Stimulated activated CD4-positive, alpha-beta T cell treated with anti-CD3 and anti-CD28 coated beads, Interleukin-1b, Interleukin-23, amount 100 ng/mL, for 1 hour (primary cell): ENCODE data around the gene NMRAL1.

Experiments used
- DNase-seq, 2 donors: peaks; one replicate each; pipeline ENCODE4 v3.0.0-alpha.2; 2020; ENCODE audit warnings: low read depth in 2 of 2

NMRAL1 gene

DNA sequence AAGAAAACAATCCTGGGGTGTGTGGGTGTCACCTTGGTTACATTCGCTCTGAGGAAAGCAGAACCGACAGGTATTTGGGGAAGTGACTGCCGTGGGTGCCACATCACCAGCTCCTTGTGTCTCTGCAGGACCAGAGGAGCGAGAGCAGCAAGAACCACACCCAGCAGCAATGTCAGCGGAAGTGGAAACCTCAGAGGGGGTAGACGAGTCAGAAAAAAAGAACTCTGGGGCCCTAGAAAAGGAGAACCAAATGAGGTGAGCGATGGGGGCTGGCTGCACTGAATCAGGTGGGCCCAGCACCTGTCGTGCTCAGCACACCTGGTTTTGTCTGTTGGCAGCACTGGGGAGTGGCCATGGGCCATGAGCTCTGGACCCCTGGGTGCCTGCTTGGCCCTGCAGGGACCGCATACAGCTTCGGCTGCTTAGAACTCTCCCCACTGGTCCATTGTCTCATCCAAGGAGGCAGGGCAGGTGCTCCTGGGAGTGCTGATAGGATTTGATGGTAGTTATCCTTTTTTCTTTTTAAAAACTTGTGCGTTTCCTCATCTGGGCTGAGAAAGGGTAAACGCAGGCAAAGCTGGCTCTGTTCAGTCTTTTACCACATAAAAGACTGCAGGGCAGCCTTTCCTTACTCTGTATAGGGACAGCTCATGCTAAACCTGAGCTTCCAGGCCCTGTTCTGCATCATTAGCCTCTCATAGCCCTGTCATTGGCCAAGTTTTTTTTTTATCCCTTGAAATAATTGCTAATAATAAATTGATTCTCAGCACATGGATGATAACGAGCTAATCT lies 31.1 kb upstream of the NMRAL1 start:
- DNase-seq = peak; percentile 24 to 61

DNA sequence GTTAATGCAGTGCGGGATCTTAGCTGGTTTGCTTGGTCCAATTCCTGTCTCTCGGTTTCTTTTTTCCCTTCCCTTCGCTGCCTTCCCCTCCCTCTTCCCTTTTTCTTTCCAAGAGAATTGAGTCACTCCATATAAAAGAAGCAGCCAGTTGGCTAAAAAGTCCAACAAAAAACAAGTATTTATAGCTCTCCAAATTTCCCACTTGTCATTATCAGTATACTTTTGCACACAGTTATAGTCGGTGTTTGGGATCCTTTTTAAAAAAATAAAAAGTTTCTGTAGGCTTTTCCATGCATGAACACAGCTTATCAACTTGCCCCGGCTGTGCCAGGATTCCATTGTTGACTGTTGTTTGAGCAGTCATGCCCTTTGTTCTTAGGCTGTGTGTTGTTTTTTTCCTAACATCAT lies 26.6 kb upstream of the NMRAL1 start:
- no peak for DNase-seq

DNA sequence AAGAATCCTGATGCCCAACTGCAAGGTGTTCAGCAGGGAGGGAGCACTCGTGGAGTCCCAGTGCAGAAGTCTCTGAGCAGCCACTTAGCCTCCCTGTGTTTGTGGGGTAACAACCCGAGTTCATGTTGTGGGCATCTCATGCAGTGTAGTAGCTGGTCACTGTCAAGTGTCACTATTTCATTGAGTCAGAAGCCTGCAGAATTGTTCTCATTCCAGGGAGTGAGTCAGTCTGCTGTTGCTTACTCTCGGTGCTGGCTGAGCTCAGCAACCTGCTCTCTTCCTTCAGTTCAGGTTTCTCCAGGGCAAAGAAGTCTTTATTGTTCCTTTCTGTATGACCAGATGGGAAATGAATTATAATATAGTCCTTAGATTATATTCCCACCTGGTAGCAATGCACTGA lies 25.8 kb upstream of the NMRAL1 start:
- DNase-seq = no peak

DNA sequence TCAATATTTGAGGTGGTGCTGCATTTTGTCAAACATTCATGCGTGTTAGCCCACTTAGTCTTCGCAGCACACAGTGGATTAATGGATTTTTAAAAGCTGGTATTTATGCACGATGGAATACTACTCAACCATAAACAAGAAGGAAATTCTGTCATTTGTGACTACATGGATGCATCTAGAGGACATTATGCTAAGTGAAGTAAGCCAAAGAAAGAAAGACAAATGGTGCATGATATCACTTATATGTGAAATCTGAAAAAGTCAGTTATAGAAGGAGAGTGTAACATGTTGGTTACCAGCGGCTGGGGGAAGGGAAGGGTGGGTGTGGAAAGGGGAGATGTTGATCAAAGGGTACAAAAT lies 24.8 kb upstream of the NMRAL1 start:
- no peak for DNase-seq

GRCh38 chr16:4498546-4499195 lies 24.2 kb upstream of the NMRAL1 start:
- DNase-seq = no peak

- DNase-seq = no peak
These were observed 21.9 kb upstream of the NMRAL1 start for GRCh38 chr16:4496305-4496704.

DNA sequence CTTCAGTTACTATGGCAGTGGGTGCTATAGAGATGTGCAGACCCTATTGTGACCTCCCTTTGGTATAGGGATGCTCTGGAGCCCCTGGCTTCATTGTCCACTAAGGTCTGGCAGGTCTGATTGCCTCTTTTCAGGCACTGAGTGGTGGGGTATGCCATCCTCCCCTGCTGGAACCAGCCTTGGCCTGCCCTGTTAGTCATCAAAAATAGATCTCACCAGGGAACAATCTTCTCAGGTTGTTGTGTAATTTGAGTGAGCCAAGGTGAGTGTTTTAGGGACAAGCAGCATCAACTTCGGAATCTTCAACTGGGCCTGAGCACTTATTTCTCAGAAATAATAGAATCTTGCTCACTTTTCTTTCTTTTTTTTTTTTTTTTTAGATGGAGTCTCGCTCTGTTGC lies 21.3 kb upstream of the NMRAL1 start:
- DNase-seq = no peak

- DNase-seq = no peak
These were observed 20.5 kb upstream of the NMRAL1 start for GRCh38 chr16:4494746-4495490.

- no peak for DNase-seq
These were observed 17.5 kb upstream of the NMRAL1 start for GRCh38 chr16:4491898-4492297.

DNA sequence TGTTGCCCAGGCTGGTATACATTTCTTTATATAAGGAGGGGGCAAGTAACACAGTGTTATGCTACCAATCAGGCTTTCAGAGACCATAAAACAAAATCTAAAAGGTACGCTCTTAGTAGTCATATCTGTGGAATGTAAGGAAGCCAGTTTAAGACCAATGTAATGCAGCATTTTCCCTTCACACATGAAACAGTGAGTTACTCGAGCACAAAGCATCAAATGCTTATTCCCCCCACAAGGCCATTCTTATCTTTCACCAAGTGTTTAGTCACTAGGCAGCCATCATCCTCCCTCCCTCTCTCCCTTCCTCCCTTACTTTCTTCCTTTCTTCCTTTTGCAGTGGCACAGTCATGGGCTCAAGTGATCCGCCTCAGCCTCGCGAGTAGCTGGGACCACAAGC lies 14.6 kb upstream of the NMRAL1 start:
- no peak for DNase-seq

DNA sequence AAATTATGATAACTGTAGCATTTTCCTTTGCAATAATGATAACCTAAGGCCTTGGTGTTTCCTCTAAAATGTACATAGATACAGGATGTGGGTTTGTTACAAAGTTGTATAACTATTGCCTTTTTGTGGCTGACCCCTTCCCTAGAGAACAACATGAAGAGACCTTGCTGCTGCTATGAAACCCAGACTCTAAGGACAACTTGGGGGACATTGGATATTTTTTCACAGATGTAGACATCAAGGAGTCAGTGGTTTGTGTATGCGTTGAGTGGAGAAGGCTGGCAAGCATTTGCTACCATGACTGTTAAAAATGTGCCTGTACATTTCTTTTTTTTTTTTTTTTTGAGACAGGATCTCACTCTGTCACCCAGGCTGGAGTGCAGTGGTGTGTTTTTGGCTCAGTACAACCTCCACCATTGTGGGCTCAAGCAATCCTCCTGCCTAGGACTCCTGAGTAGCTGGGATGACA lies 14.1 kb upstream of the NMRAL1 start:
- no peak for DNase-seq

- no peak for DNase-seq
These were observed 13.6 kb upstream of the NMRAL1 start for GRCh38 chr16:4487955-4488498.

GRCh38 chr16:4486126-4486893 lies 11.9 kb upstream of the NMRAL1 start:
- DNase-seq = no peak

DNA sequence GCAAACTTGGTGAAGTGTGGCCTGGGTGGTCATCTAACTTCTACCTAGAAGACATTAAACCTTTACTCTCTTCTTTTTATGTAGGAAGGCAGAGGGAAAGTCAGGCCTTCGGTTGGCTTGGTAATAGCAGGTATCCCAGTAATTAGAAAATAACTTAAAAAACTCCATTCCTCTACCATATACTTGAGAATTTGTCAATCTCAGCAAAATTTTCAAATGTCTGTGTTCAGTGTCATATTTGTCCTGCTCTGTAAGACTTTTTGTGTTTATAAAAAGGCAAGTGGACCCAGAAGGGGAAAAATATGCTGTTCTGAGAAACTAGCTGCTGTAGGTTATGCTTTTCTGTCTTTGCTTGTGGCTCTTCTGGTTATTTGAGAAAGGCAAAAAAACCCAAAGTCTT lies 7.5 kb upstream of the NMRAL1 start:
- DNase-seq = no peak

DNA sequence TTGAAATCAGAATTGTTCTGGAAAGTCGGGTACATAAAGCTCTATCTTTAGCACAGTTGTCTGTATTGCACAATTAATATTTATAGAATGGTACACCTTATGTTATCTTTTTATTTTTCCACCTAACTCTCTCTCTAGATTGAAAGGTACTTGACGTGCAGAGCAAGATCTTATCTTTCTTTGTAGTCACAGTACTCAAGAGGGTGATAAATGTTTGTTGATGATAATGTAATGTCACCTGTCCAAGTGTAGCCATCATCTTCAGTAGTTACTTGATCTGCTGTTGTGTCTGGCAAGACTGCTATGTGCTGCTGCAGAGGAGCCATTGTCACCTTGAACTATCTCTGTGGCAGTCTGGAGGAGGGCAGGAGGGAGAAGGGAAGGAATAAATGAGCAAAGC lies 7.1 kb upstream of the NMRAL1 start:
- no peak for DNase-seq

DNA sequence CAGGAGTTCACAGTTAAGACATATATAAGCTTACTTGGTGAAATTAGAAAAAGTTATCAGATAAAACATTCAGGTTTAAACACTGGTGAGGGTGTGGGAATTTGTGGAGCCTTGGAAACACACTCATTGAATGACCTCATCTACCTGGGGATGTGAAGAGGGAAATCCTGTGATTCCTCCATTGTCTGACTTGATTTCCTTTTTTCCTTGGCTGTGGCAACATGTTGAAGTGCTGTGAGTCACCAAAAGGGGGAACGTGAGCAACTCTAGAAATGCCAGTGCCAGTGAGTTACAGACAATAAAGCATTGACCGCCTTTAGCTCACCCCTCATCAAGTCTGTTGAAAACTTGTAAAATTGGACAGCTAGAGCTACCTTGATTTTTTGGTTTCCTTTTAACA lies 3.5 kb upstream of the NMRAL1 start:
- no peak for DNase-seq

GRCh38 chr16:4475880-4476788 lies 1.7 kb upstream of the NMRAL1 start, which contains the start of gene HMOX2:
TSS of gene HMOX2 (plus strand) at chr16:4476398. CDS start at chr16:4505525, 29,127 bp downstream.
- peak; percentile 85 to 92 for DNase-seq

DNA sequence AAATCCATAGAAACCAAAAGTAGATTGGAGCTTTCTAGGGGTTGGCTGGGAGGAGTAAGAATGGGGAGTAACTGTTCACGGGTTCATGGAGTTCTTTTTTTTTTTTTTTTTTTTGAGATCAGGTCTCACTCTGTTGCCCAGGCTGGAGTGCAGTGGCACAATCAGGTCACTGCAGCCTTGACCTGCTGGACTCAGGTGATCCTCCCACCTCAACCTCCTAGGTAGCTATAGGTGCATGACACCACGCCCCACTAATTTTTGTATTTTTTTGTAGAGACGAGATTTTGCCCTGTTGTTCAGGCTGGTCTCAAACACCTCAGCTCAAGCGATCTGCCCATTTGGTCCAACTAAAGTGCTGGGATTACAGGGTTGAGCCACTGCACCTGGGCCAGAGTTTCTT lies 1.5 kb downstream of the NMRAL1 start:
- no peak for DNase-seq

DNA sequence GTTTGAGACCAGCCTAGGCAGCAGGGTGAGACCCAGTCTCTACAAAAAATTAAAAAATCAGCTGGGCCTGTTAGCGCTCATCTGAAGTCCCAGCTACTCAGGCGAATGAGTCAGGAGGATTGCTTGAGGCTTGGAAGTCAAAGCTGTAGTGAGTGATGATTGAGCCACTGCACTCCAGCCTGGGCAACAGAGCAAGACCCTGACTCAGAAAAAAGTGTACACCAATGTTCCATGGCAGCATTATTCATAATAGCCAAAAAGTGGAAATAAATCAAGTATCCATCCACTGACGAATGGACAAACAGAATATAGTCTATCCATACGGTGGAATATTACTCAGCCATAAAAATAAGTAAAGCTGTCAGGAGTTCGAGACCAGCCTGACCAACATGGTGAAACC lies 2.6 kb downstream of the NMRAL1 start:
- no peak for DNase-seq

- no peak for DNase-seq
These were observed 5.5 kb downstream of the NMRAL1 start for GRCh38 chr16:4468972-4469371.

DNA sequence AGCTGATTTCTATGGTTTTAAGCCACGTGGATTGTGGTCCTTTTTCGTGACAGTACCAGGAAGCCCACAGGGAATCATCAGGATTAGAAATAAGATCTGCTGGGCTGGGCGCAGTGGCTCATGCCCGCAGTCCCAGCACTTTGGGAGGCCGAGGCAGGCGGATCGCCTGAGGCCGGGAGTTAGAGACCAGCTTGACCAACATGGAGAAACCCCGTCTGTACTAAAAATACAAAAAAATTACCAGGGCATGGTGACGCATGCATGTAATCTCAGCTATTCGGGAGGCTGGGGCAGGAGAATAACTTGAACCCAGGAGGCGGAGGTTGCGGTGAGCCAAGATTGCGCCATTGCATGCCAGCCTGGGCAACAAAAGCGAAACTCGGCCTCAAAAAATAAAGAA lies 6.5 kb downstream of the NMRAL1 start:
- DNase-seq = no peak
